GM23338 (cell line): ENCODE measurements around the gene PTBP3.

Experiments
- CREB1 ChIP-seq: fragments of 250-450 bp; sonication (Bioruptor Pico); IDR thresholded peaks from 2 replicates; pipeline ENCODE4 v1.5.0; 2020; ENCODE audit warnings: low read depth, mild to moderate bottlenecking, moderate library complexity
- CTCF ChIP-seq, 2 experiments: fragments of 200-600 bp in 1 of 2; sonication (generic) in 1 of 2; conservative IDR thresholded peaks; 2 replicates each; pipeline versions ENCODE4 v1.5.1 to v1.6.1; 2016 to 2017; ENCODE audit warnings: antibody characterized with exemption in 2 of 2, low read depth in 2 of 2, mild to moderate bottlenecking in 2 of 2, moderate library complexity in 1 of 2
- ETS1 ChIP-seq: IDR thresholded peaks from 2 replicates; pipeline ENCODE4 v1.6.1; 2016; ENCODE audit warnings: antibody characterized with exemption
- EZH2 ChIP-seq: fragments of 200-600 bp; sonication (generic); IDR thresholded peaks from one replicate; pipeline ENCODE4 v1.8.0; 2017; ENCODE audit warnings: antibody characterized with exemption, mild to moderate bottlenecking, low read depth; ENCODE audit not compliant: unreplicated experiment
- EZH2phosphoT487 ChIP-seq: fragments of 200-600 bp; sonication (generic); IDR thresholded peaks from one replicate; pipeline ENCODE4 v1.8.1; 2018; ENCODE audit warnings: antibody characterized with exemption; ENCODE audit not compliant: unreplicated experiment
- NANOG ChIP-seq: IDR thresholded peaks from 2 replicates; pipeline ENCODE4 v1.6.1; 2016; ENCODE audit warnings: antibody characterized with exemption, borderline replicate concordance
- POLR2AphosphoS5 ChIP-seq: IDR thresholded peaks from 2 replicates; pipeline ENCODE4 v1.6.1; 2016; ENCODE audit warnings: antibody characterized with exemption, low read depth
- REST ChIP-seq: IDR thresholded peaks from one replicate; pipeline ENCODE4 v1.6.1; 2018; ENCODE audit warnings: antibody characterized with exemption; ENCODE audit not compliant: unreplicated experiment
- ZNF114 ChIP-seq: fragments of 250-450 bp; sonication (Bioruptor Pico); IDR thresholded peaks from 2 replicates; pipeline ENCODE4 v1.5.0; 2020; ENCODE audit warnings: mild to moderate bottlenecking, moderate library complexity
- ZNF331 ChIP-seq: fragments of 250-450 bp; sonication (Bioruptor Pico); IDR thresholded peaks from 2 replicates; pipeline ENCODE4 v1.5.0; 2020; ENCODE audit warnings: low read depth, mild to moderate bottlenecking, moderate library complexity

GRCh38 chr9:112242147-112242804, 91.1 kb downstream of the PTBP3 start:
- TF ChIP-seq CREB1 (CRISPR knock-in tag) (no peak), CTCF (conservative IDR thresholded peaks at IDR 0.05; ENCODE audit: low read depth in 2 of 2) (no peak), POLR2AphosphoS5 (no peak), REST (no peak), EZH2 (no peak), NANOG (no peak), ZNF331 (CRISPR knock-in tag) (no peak), EZH2phosphoT487 (no peak), ETS1 (no peak), ZNF114 (CRISPR knock-in tag) (no peak)
